Endothelial cell of umbilical vein (primary cell): ENCODE data around the gene KCNJ4. TPM values are rescaled to one million over a fixed set of nuclear protein-coding genes. Genes with fewer than 3 reads are reported as not detected.

Experiments
- BruUV-seq: library from RNA; stranded (reverse); fragments of 400-500 nt; replicated peaks from 2 replicates; lab custom pipeline; 2021; lab: Mats Ljungman, UMichigan
- CTCF ChIA-PET: fragments of 300-600, 350-600 bp; sonication (Branson Sonifier 250); formaldehyde crosslinking; loops from one replicate; lab custom pipeline; 2021; ENCODE audit warnings: antibody characterized with exemption, inconsistent platforms; lab: Charles Lee
- POLR2A ChIA-PET: fragments of 300-600, 350-600 bp; sonication (Branson Sonifier 250); formaldehyde crosslinking; loops from one replicate; lab custom pipeline; 2021; ENCODE audit warnings: antibody characterized with exemption, inconsistent platforms; lab: Charles Lee
- DNase-seq: peaks from one replicate; pipeline ENCODE4 v3.0.0-alpha.2; 2011; ENCODE audit warnings: low read depth, low spot score
- FAIRE-seq: peaks from 2 replicates; lab custom pipeline; 2011; peaks lifted over from hg19 to GRCh38; lab: Jason Lieb, UNC
- H2AFZ ChIP-seq: 2 replicates; pipeline ENCODE4 v1.6.0; 2012; ENCODE audit warnings: low read depth, low read length, control low read depth, inconsistent platforms
- H3K27ac ChIP-seq: 2 replicates; pipeline ENCODE4 v1.5.1; 2011; ENCODE audit warnings: low read depth, mild to moderate bottlenecking, control low read depth, low read length, moderate library complexity; ENCODE audit not compliant: insufficient read depth
- H3K27me3 ChIP-seq, 2 experiments: 2 replicates each; pipeline versions ENCODE4 v1.6.0 to v1.6.1; 2011; ENCODE audit warnings: low read length in 2 of 2, mixed read lengths in 1 of 2; ENCODE audit not compliant: control insufficient read depth in 2 of 2, insufficient read depth in 2 of 2
- H3K36me3 ChIP-seq, 2 experiments: 2 replicates in 1 of 2; 3 replicates in 1 of 2; pipeline ENCODE4 v1.5.1; 2011; ENCODE audit warnings: low read length in 2 of 2, mild to moderate bottlenecking in 1 of 2, moderate library complexity in 1 of 2; ENCODE audit not compliant: control insufficient read depth in 2 of 2, insufficient read depth in 2 of 2; ENCODE audit errors: extremely low read depth in 1 of 2
- H3K4me1 ChIP-seq: 3 replicates; pipeline ENCODE4 v1.5.1; 2011; ENCODE audit warnings: mild to moderate bottlenecking, low read length; ENCODE audit not compliant: control insufficient read depth, insufficient read depth; ENCODE audit errors: extremely low read depth
- H3K4me2 ChIP-seq: 2 replicates; pipeline ENCODE4 v1.6.1; 2011; ENCODE audit warnings: low read length, control low read depth, mixed read lengths; ENCODE audit not compliant: insufficient read depth
- H3K4me3 ChIP-seq, 3 experiments: fragments of 200-600 bp in 1 of 3; sonication (generic), shearing (Covaris generic) in 1 of 3; replicated peaks in 1 of 3; 2 replicates each; pipeline ENCODE4 v1.5.1; 2011 to 2016; ENCODE audit warnings: control low read depth in 3 of 3, low read length in 3 of 3, mild to moderate bottlenecking in 2 of 3, inconsistent platforms in 1 of 3, low read depth in 1 of 3, moderate library complexity in 1 of 3; ENCODE audit not compliant: insufficient read depth in 1 of 3
- H3K79me2 ChIP-seq: 2 replicates; pipeline ENCODE4 v1.6.0; 2012; ENCODE audit warnings: low read length, inconsistent platforms; ENCODE audit not compliant: control insufficient read depth, insufficient read depth
- H3K9ac ChIP-seq: replicated peaks from 2 replicates; pipeline ENCODE3; 2011; ENCODE audit warnings: low read length, control low read depth; ENCODE audit not compliant: insufficient read depth; ENCODE audit errors: extremely low read depth
- H3K9me1 ChIP-seq: replicated peaks from 3 replicates; pipeline ENCODE4 v1.6.0; 2011; ENCODE audit warnings: mild to moderate bottlenecking, low read length; ENCODE audit not compliant: control insufficient read depth, insufficient read depth; ENCODE audit errors: extremely low read depth
- H3K9me3 ChIP-seq: replicated peaks from 2 replicates; pipeline ENCODE4 v1.5.1; 2012; ENCODE audit warnings: low read length, inconsistent platforms; ENCODE audit not compliant: control insufficient read depth, insufficient read depth
- H4K20me1 ChIP-seq: replicated peaks from 2 replicates; pipeline ENCODE3; 2011; ENCODE audit warnings: mild to moderate bottlenecking, low read length; ENCODE audit not compliant: control insufficient read depth, insufficient read depth; ENCODE audit errors: extremely low read depth
- EZH2 ChIP-seq: IDR thresholded peaks from 2 replicates; pipeline ENCODE4 v1.6.1; 2012; ENCODE audit warnings: borderline replicate concordance, low read depth, mild to moderate bottlenecking, moderate library complexity, low read length, inconsistent platforms; ENCODE audit not compliant: severe bottlenecking
- FOS ChIP-seq: IDR thresholded peaks from 2 replicates; pipeline ENCODE4 v1.6.1; 2011; ENCODE audit warnings: mild to moderate bottlenecking, low read length, moderate library complexity, borderline replicate concordance; ENCODE audit not compliant: insufficient read depth
- GATA2 ChIP-seq: IDR thresholded peaks from 2 replicates; pipeline ENCODE4 v1.7.0; 2011; ENCODE audit warnings: low read depth, mild to moderate bottlenecking, moderate library complexity, mixed read lengths, low read length; ENCODE audit not compliant: insufficient read length, insufficient read depth
- JUN ChIP-seq: IDR thresholded peaks from 2 replicates; pipeline ENCODE4 v1.6.1; 2011; ENCODE audit warnings: borderline replicate concordance, low read depth; ENCODE audit not compliant: insufficient read length, insufficient read depth
- MYC ChIP-seq: IDR thresholded peaks from one replicate; pipeline ENCODE4 v1.6.1; 2011; ENCODE audit warnings: mild to moderate bottlenecking, low read depth, low read length
- POLR2A ChIP-seq: IDR thresholded peaks from 2 replicates; pipeline ENCODE4 v1.6.1; 2012; ENCODE audit warnings: low read depth, mild to moderate bottlenecking, control low read depth, low read length
- POLR2AphosphoS5 ChIP-seq: IDR thresholded peaks from 2 replicates; pipeline ENCODE4 v1.6.1; 2012; ENCODE audit warnings: low read depth, mild to moderate bottlenecking, control low read depth, low read length, moderate library complexity; ENCODE audit not compliant: insufficient read depth
- dilution Hi-C: fragments of 300-500 bp; cut with MboI; formaldehyde crosslinking; loops from one replicate; pipeline ENCODE4 v1.15.0; 2019; ENCODE audit warnings: low sequenced_read_pairs; ENCODE audit not compliant: extremely low pct_ligation_motif_present
- intact Hi-C: fragments of 100-400 bp; cut with micrococcal nuclease; formaldehyde crosslinking; loops from one replicate; pipeline ENCODE4 v1.10.0; 2022
- polyA plus RNA-seq, 4 experiments: library from polyadenylated mRNA; depleted of rRNA in 3 of 4; stranded (reverse) in 3 of 4; unstranded in 1 of 4; fragments of >200 nt; gene quantifications; 2 replicates each; pipeline versions ENCODE4 v1.2.1 to v1.2.3, GENCODE V29; 2011 to 2012; ENCODE audit warnings: missing spikeins in 1 of 4
- total RNA-seq: library from RNA; stranded (reverse); gene quantifications from 2 replicates; pipeline ENCODE4 v1.2.3, GENCODE V29; 2021
- TF ChIP-seq, protein P1 (sequence below): IDR thresholded peaks from 2 replicates; pipeline ENCODE4 v1.6.1; 2011; ENCODE audit not compliant: insufficient read depth, insufficient read length
- TF ChIP-seq, protein P2 (sequence below), 2 donors: IDR thresholded peaks; 1 replicate in 1 of 2; 2 replicates in 1 of 2; pipeline ENCODE4 v1.5.1; 2011; ENCODE audit warnings: low read length in 2 of 2, mild to moderate bottlenecking in 2 of 2, moderate library complexity in 2 of 2, control low read depth in 1 of 2, inconsistent platforms in 1 of 2, low read depth in 1 of 2; ENCODE audit not compliant: insufficient read depth in 1 of 2; ENCODE audit errors: extremely low read depth in 1 of 2

Gene KCNJ4
- total and polyA plus RNA-seq, 2 donors (not counting 3 experiments of a cell fraction or from before 2014, with no cell fraction given), result not detected

DNA sequence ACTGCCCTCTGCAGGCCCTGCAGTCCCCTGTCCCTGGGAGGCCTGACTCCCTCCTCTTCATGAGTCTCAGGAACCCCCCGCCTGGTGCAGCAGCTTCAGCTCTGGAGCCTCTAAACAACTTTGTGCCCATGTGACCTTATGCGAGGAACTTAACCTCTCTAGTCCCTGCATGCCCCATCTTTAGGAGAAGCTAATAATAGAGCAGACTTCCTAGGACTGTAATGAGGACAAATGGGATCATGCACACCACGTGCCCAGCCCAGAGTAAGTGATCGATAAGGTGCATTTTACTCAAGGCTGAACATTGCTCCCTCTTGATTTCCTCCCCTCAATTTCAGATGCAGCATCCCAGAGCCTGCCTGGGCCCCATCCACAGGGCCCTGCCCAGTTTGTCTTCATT is 19.0 kb downstream of the KCNJ4 start:
- dilution Hi-C loops, result no loop called here
- POLR2A ChIA-PET, result no interaction called here
- no peaks in the 10 kb centered on the region for H3K9me3 ChIP-seq

More for the DNA sequence above, 19.0 kb downstream of the KCNJ4 start:
- Histone ChIP-seq H3K9me1 (no peaks in the 10 kb centered on the region), H3K36me3 (no peaks in the 10 kb centered on the region), H2AFZ (no peak overlapping the region), H3K4me1 (no peaks in the 10 kb centered on the region), H3K27ac (no peak overlapping the region), H3K27me3 (peaks cover 0 to 1% of the 10 kb centered on the region in 2 experiments), H3K9ac (no peak overlapping the region), H3K79me2 (no peaks in the 10 kb centered on the region), H3K4me2 (no peak overlapping the region), H4K20me1 (no peaks in the 10 kb centered on the region), H3K4me3 (no peak overlapping the region)
- CTCF ChIA-PET, result interaction anchor here (0.5 to 2.8 kb wide), 2 partner anchors 23 to 362 kb away, joined by 3 to 8 read pairs; no protein-coding TSS in a partner anchor
- TF ChIP-seq, protein P1, sequence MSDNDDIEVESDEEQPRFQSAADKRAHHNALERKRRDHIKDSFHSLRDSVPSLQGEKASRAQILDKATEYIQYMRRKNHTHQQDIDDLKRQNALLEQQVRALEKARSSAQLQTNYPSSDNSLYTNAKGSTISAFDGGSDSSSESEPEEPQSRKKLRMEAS, result no peak
- TF ChIP-seq JUN (no peak), POLR2A (no peak), MYC (no peak), POLR2AphosphoS5 (no peak), GATA2 (no peak), FOS (no peak), EZH2 (no peak)
- TF ChIP-seq, protein P2, sequence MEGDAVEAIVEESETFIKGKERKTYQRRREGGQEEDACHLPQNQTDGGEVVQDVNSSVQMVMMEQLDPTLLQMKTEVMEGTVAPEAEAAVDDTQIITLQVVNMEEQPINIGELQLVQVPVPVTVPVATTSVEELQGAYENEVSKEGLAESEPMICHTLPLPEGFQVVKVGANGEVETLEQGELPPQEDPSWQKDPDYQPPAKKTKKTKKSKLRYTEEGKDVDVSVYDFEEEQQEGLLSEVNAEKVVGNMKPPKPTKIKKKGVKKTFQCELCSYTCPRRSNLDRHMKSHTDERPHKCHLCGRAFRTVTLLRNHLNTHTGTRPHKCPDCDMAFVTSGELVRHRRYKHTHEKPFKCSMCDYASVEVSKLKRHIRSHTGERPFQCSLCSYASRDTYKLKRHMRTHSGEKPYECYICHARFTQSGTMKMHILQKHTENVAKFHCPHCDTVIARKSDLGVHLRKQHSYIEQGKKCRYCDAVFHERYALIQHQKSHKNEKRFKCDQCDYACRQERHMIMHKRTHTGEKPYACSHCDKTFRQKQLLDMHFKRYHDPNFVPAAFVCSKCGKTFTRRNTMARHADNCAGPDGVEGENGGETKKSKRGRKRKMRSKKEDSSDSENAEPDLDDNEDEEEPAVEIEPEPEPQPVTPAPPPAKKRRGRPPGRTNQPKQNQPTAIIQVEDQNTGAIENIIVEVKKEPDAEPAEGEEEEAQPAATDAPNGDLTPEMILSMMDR (IDR thresholded peaks at IDR 0.05; ENCODE audit: extremely low read depth in 1 of 2, insufficient read depth in 1 of 2, low read depth in 1 of 2, low read length in 2 of 2), result no peak
- intact Hi-C loops, result no loop called here
- no TSS peak for BruUV-seq
- FAIRE-seq (no peak), DNase-seq (no peak)
